Activated naive CD8-positive, alpha-beta T cell treated with anti-CD3 and anti-CD28 coated beads, Interleukin-2, amount 10 ng/mL, durations not matched to agents 7 days and 5 days (primary cell): ENCODE measurements around the gene FGD3. TPM values are rescaled to one million over a fixed set of nuclear protein-coding genes. Genes with fewer than 3 reads are reported as not detected.
"Not testable (repeated sequence)": the region's sequence is repeated elsewhere in the genome, so short reads cannot be mapped to it uniquely, and the experiment has no call there.

Source experiments
- ATAC-seq: fragments of 150-1000 bp; cut with Tn5 transposase; one replicate; pipeline ENCODE4 v1.10.0; 2021; ENCODE audit warnings: low read depth, moderate library complexity
- POLR2A ChIA-PET: fragments of 350-600 bp; sonication (Branson Sonifier 250); formaldehyde crosslinking; loops from one replicate; lab custom pipeline; 2021; ENCODE audit warnings: antibody characterized with exemption; lab: Charles Lee
- DNase-seq: peaks from one replicate; pipeline ENCODE4 v3.0.0; 2021
- H3K27ac Mint-ChIP-seq: one replicate; pipeline ENCODE4 v1.8.0; 2022; ENCODE audit warnings: mild to moderate bottlenecking, mixed read lengths
- H3K27me3 Mint-ChIP-seq: one replicate; pipeline ENCODE4 v1.8.0; 2022; ENCODE audit warnings: mild to moderate bottlenecking, moderate library complexity, mixed read lengths
- H3K36me3 Mint-ChIP-seq: one replicate; pipeline ENCODE4 v1.8.0; 2021; ENCODE audit warnings: mild to moderate bottlenecking, mixed read lengths
- H3K4me1 Mint-ChIP-seq: one replicate; pipeline ENCODE4 v1.8.0; 2021; ENCODE audit warnings: mixed read lengths
- H3K4me3 Mint-ChIP-seq: one replicate; pipeline ENCODE4 v1.8.0; 2022; ENCODE audit warnings: mild to moderate bottlenecking, moderate library complexity, mixed read lengths
- H3K9me3 Mint-ChIP-seq: one replicate; pipeline ENCODE4 v1.8.0; 2021; ENCODE audit warnings: mixed read lengths
- total RNA-seq, 2 experiments: library from RNA; stranded (reverse); gene quantifications; one replicate each; pipeline ENCODE4 v1.2.3, GENCODE V29; 2021

Gene FGD3
- total RNA-seq, 2 experiments from 2014 or later = 160 to 161 TPM

DNA sequence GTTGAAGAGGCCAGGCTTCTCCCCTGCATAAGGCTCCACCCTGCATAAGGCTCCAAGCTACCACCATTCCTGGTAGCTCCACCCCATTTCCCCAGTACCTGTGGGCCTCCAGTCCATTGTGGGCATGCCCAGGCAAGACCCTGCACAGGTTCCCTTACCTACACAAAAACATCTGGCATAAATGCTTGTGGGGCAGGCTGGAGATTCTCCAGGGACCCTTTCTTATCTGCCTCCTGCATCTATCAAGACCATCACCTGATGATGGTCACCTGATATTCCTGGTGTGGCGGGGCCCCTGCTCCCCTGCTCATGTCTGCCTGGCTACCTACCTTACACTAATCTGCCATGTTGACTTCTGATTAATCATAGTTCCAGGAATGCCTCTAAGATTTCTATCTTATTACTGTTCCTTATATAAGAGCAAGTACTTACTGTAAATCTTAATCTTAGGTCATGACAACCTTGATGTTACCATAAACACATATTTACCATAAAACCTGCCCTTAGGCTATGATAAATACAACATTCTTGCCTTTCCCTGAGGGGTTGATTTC, 41.0 kb downstream of the FGD3 start:
- H3K27ac Mint-ChIP-seq = peak overlapping the region; percentile 68
- H3K9me3 Mint-ChIP-seq = peaks cover 2% of the 10 kb centered on the region
- peak; percentile 68 for ATAC-seq
- H3K27me3 Mint-ChIP-seq = no peaks in the 10 kb centered on the region
- no peak for DNase-seq
- H3K36me3 Mint-ChIP-seq = peaks cover 82% of the 10 kb centered on the region
- H3K4me3 Mint-ChIP-seq = peak overlapping the region; percentile 12
- POLR2A ChIA-PET = interaction anchor here (0.9 to 2.1 kb wide), 2 partner anchors 12 to 23 kb away, joined by 4 to 5 read pairs; no protein-coding TSS in a partner anchor
- H3K4me1 Mint-ChIP-seq = peaks cover 53% of the 10 kb centered on the region

DNA sequence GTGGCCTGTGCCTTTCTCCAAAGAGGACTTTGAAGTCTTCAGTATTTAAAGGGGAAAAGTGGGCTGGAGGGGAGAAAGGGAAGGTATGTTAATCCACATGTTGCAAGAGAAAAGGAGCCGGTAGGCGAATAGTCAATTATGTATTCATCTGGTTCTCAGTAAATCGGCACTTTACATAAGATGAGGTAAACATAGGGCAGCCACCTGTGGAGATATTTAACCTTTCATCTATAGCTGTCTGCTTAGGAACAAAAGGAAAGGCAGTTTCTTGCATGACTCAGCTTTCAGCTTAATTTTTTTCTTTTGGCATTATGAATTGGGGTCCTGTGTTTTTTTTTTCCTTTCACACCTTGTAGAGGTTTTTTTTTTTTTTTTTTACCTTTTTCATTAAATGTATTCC, 42.2 kb downstream of the FGD3 start:
- H3K4me3 Mint-ChIP-seq = no peak overlapping the region
- DNase-seq (no peak), ATAC-seq (no peak)
- POLR2A ChIA-PET = interaction anchor here (0.7 to 1.4 kb wide), 4 partner anchors 10 to 1931 kb away, joined by 3 to 6 read pairs (median 4); no protein-coding TSS in a partner anchor
- H3K4me1 Mint-ChIP-seq = peaks cover 56% of the 10 kb centered on the region
- peaks cover 8% of the 10 kb centered on the region for H3K9me3 Mint-ChIP-seq
- H3K27ac Mint-ChIP-seq = no peak overlapping the region
- H3K36me3 Mint-ChIP-seq = peaks cover 82% of the 10 kb centered on the region
- no peaks in the 10 kb centered on the region for H3K27me3 Mint-ChIP-seq

DNA sequence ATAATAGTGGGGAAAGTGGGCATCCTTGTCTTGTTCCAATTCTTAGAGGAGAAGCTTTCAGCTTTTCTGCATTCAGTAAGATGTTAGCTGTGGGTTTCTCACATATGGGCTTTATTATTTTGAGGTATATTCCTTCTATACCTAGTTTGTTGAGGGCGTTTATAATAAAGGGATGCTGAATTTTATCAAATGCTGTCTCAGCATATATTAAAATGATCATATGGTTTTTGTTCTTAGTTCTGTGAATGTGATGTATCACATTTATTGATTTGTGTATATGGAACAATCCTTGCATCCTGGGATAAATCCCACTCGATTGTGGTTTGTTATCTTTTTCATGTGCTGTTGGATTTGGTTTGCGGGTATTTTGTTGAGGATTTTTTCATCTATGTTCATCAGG, 43.1 kb downstream of the FGD3 start:
- DNase-seq = no peak
- Mint-ChIP-seq H3K4me1 (peaks cover 55% of the 10 kb centered on the region), H3K9me3 (peaks cover 8% of the 10 kb centered on the region), H3K27ac (no peak overlapping the region), H3K4me3 (no peak overlapping the region), H3K27me3 (no peaks in the 10 kb centered on the region), H3K36me3 (peaks cover 82% of the 10 kb centered on the region)
- POLR2A ChIA-PET = interaction anchor here (0.5 to 1.4 kb wide), 4 partner anchors 9 to 22 kb away, joined by 3 to 5 read pairs (median 4); no protein-coding TSS in a partner anchor
- ATAC-seq = no peak

DNA sequence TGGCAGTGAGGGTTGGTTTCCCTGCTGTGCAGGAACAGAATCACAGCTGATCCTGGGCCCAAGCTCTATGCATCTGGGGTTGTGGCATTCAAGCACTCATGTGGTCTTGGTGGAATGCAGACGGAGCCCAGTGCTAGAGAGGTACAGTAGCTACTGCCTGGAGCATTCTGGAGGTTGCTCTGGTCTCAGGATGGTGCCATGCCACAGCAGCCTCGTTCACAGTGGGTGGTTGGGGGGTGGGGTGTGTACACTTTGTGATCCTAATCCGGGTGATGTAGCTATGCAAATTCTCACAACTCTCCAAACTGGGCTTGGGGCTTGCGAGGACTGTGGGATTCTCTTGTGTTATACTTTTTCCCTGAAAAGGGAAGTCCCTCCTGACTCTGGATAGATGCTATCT, 45.2 kb downstream of the FGD3 start:
- DNase-seq (no peak), ATAC-seq (no peak)
- H3K4me3 Mint-ChIP-seq = no peak overlapping the region

DNA sequence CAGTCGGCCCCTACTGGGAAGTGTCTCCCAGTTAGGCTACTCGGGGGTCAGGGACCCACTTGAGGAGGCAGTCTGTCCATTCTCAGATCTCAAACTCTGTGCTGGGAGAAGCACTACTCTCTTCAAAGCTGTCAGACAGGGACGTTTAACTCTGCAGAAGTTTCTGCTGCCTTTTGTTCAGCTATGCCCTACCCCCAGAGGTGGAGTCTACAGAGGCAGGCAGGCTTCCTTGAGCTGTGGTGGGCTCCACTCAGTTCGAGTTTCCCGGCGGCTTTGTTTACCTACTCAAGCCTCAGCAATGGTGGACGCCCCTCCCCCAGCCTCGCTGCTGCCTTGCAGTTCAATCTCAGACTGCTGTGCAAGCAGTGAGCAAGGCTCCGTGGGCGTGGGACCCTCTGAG, 51.5 kb downstream of the FGD3 start:
- not testable (repeated sequence) for H3K27me3 Mint-ChIP-seq, DNase-seq, H3K27ac Mint-ChIP-seq, H3K4me3 Mint-ChIP-seq, ATAC-seq
- peaks cover 11% of the 10 kb centered on the region for H3K9me3 Mint-ChIP-seq
- H3K4me1 Mint-ChIP-seq = peaks cover 43% of the 10 kb centered on the region
- H3K36me3 Mint-ChIP-seq = peaks cover 78% of the 10 kb centered on the region
- POLR2A ChIA-PET = interaction anchor here (0.6 to 1.0 kb wide), 2 partner anchors 9 to 34 kb away, joined by 4 to 5 read pairs; no protein-coding TSS in a partner anchor

More for the DNA sequence above, 45.2 kb downstream of the FGD3 start:
- POLR2A ChIA-PET = no interaction called here
- H3K4me1 Mint-ChIP-seq = peaks cover 51% of the 10 kb centered on the region
- no peaks in the 10 kb centered on the region for H3K27me3 Mint-ChIP-seq
- peaks cover 11% of the 10 kb centered on the region for H3K9me3 Mint-ChIP-seq
- peaks cover 83% of the 10 kb centered on the region for H3K36me3 Mint-ChIP-seq
- no peak overlapping the region for H3K27ac Mint-ChIP-seq

DNA sequence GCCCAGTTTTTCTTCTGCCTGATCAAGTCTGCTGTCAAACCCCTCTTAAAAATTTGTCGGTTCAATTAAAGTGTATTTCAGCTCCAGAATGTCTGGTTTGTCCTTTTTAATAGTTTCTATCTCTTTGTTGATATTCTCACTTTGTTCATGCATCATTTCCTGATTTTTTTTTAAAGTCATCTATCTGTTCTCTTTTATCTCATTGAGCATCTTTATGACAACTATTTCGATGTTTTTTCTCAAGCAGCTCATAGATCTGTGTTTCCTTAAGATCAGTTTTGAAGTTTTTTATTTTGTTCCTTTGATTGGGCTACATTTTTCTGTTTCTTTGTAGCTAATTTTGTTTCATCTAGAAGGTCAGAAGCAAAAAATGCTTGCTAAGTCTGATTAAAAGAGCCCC, 53.7 kb downstream of the FGD3 start:
- POLR2A ChIA-PET = interaction anchor here (1.0 kb wide), 1 partner anchor 64 kb away, joined by 3 read pairs; no protein-coding TSS in a partner anchor
- Mint-ChIP-seq H3K36me3 (peaks cover 69% of the 10 kb centered on the region), H3K27ac (peak overlapping the region; percentile 77), H3K4me3 (peak overlapping the region; percentile 51), H3K9me3 (peaks cover 6% of the 10 kb centered on the region), H3K27me3 (no peaks in the 10 kb centered on the region), H3K4me1 (peaks cover 43% of the 10 kb centered on the region)
- ATAC-seq (no peak), DNase-seq (no peak)

DNA sequence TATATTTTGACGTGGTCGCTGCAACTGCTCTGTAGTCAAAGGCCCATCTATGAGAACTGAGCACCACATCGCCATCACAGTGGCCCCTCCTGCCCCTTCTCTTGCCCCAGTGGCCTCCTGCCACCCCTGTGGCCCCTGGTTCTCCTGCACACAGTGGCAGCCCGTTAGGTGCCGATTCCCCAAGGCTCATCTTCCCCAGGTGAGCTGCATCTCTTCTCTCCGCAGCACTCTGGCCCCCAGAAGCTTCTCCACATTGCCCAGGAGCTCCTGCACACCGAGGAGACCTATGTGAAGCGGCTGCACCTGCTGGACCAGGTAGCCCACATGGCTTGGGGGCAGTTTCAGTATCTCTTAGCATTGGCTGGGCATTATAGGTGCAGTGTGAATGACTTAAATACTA, 55.4 kb downstream of the FGD3 start:
- POLR2A ChIA-PET = interaction anchor here (0.7 to 1.9 kb wide), 6 partner anchors 22 to 106 kb away, joined by 3 to 9 read pairs (median 4); no protein-coding TSS in a partner anchor
- no peak overlapping the region for H3K4me3 Mint-ChIP-seq
- H3K36me3 Mint-ChIP-seq = peaks cover 59% of the 10 kb centered on the region
- ATAC-seq (no peak), DNase-seq (no peak)
- no peaks in the 10 kb centered on the region for H3K27me3 Mint-ChIP-seq
- H3K27ac Mint-ChIP-seq = no peak overlapping the region
- peaks cover 4% of the 10 kb centered on the region for H3K9me3 Mint-ChIP-seq
- H3K4me1 Mint-ChIP-seq = peaks cover 35% of the 10 kb centered on the region

DNA sequence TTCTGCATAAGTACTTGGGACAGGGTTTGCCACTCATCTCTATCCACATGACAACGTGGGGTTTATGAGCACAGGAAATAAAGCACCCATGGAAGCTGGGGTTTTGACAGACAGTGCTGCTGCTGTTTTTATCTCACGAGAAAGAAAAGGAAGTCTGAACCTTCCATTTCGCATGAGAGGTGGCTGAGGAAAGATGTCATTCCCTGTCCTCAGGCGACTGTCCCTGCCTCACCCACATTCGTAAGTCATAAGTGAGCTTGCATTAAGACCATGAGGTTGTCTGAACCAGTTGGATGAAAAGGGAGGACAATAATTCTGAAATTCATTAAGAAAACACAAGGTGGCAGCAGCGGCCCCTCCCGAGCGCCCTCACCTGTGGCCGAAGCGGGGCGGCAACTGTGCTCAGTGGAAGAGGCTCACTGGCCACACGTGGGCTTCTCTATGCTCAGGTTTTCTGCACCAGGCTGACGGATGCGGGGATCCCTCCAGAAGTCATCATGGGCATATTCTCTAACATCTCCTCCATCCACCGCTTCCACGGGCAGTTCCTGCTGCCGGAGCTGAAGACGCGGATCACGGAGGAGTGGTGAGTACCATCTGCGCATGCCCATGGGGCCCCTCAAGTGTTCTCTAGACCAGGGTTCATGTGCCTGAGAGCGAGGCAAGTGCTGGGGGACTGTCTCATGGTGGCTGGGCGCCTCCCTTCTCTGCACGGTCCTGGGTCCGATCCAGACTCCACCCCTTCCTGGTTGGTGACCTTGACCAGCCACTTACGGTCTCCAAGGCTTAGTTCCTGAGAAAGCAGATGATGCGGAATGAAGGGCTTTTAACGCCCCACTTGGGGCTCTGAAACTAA, 56.5 kb downstream of the FGD3 start:
- peak overlapping the region; percentile 76 for H3K27ac Mint-ChIP-seq
- no peaks in the 10 kb centered on the region for H3K9me3 Mint-ChIP-seq
- no peaks in the 10 kb centered on the region for H3K27me3 Mint-ChIP-seq
- peaks cover 57% of the 10 kb centered on the region for H3K36me3 Mint-ChIP-seq
- POLR2A ChIA-PET = interaction anchor here (0.6 to 1.9 kb wide), 9 partner anchors 14 to 105 kb away, joined by 3 to 9 read pairs (median 4); no protein-coding TSS in a partner anchor
- DNase-seq (peak; percentile 67), ATAC-seq (peak; percentile 81)
- peak overlapping the region; percentile 43 for H3K4me3 Mint-ChIP-seq
- H3K4me1 Mint-ChIP-seq = peaks cover 32% of the 10 kb centered on the region

DNA sequence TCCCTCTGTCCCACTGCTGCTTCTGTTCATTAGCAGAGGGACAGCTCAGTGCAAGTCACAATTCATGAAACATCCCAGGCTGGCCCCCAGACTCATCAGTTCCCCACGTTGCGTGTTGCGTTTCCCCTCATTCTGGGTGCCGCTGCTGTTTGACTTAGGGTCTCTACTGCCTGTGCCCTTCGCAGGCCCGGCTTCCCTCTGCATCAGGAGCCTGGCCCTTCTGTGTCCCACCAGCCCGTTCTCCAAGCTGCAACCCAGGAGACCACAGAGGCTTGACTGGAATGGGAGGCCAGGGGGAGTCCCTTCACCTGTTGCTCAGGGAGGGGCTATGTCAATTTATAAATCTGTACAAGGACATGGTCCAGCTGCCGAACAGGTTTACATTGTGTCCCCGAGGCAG, 57.2 kb downstream of the FGD3 start:
- no peak for ATAC-seq
- no peak for DNase-seq
- no peak overlapping the region for H3K4me3 Mint-ChIP-seq
- POLR2A ChIA-PET = interaction anchor here (0.6 to 1.9 kb wide), 3 partner anchors 20 to 92 kb away, joined by 3 to 9 read pairs (median 3); no protein-coding TSS in a partner anchor
- H3K9me3 Mint-ChIP-seq = no peaks in the 10 kb centered on the region
- H3K36me3 Mint-ChIP-seq = peaks cover 53% of the 10 kb centered on the region
- no peaks in the 10 kb centered on the region for H3K27me3 Mint-ChIP-seq
- H3K4me1 Mint-ChIP-seq = peaks cover 32% of the 10 kb centered on the region
- no peak overlapping the region for H3K27ac Mint-ChIP-seq

DNA sequence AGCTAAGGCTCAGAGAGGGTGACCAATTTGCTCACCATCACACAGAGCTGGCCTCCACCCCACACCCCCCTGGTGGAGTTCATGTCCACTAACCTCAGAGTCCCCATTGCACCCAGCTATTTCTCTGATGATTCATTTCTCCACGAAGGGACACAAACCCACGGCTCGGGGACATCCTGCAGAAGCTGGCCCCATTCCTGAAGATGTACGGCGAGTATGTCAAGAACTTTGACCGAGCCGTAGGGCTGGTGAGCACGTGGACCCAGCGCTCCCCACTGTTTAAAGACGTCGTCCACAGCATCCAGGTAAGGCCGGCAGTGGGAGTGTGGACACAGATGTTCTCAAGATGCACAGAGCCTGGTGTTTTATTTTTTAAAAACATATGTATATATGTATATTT, 58.6 kb downstream of the FGD3 start:
- Mint-ChIP-seq H3K36me3 (peaks cover 45% of the 10 kb centered on the region), H3K27ac (no peak overlapping the region), H3K27me3 (no peaks in the 10 kb centered on the region), H3K4me1 (peaks cover 27% of the 10 kb centered on the region), H3K4me3 (no peak overlapping the region), H3K9me3 (no peaks in the 10 kb centered on the region)
- no peak for ATAC-seq
- POLR2A ChIA-PET = interaction anchor here (0.7 kb wide), 1 partner anchor 19 kb away, joined by 3 read pairs; no protein-coding TSS in a partner anchor
- DNase-seq = no peak

DNA sequence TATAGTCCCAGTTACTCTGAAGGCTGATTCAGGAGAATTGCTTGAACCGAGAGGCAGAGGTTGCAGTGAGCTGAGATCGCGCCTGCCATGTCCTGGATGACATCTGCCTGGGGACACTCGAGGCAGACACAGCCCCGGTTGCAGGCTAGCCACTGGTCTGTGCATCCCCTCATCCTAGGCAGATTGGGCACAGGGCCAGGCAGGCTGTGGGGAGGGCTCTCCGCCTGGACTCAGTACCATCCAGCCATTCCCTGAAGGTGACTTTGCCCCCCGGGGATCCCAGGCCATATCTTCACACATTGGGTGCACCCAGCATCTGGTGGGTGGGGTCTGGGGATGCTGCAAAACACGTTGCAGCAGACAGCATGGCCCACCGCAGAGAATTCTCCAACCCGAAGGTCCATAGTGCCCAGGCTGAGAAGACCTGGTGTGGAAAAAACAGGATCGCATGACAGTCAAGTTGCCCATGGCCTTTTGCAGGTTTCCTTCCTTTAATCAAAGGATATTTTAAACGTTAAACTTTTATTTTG, 60.3 kb downstream of the FGD3 start:
- H3K27ac Mint-ChIP-seq = no peak overlapping the region
- ATAC-seq (no peak), DNase-seq (no peak)
- no peaks in the 10 kb centered on the region for H3K27me3 Mint-ChIP-seq
- H3K36me3 Mint-ChIP-seq = peaks cover 41% of the 10 kb centered on the region
- no peak overlapping the region for H3K4me3 Mint-ChIP-seq
- peaks cover 18% of the 10 kb centered on the region for H3K4me1 Mint-ChIP-seq
- no peaks in the 10 kb centered on the region for H3K9me3 Mint-ChIP-seq
- POLR2A ChIA-PET = interaction anchor here (0.6 kb wide), 1 partner anchor 57 kb away, joined by 3 read pairs; no protein-coding TSS in a partner anchor

DNA sequence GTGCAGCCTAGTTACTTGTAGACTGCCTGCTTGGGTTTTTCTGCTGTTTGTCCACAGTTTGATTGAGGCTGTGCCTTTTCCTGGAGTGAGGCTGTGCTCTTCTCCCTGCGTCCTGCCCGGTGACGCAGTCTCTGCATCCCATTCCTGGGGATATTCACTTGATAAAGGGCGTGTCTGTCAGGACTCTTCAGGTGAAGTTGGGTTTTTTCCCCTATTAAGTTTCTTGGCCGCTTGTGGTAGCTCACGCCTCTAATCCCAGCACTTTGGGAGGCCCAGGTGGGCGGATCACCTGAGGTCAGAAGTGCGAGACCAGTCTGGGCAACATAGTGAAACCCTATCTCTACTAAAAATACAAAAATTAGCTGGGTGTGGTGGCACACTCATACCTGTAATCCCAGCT, 61.1 kb downstream of the FGD3 start:
- ATAC-seq = no peak
- peaks cover 46% of the 10 kb centered on the region for H3K36me3 Mint-ChIP-seq
- no peak for DNase-seq
- H3K9me3 Mint-ChIP-seq = no peaks in the 10 kb centered on the region
- no peak overlapping the region for H3K4me3 Mint-ChIP-seq
- H3K27ac Mint-ChIP-seq = no peak overlapping the region
- peaks cover 12% of the 10 kb centered on the region for H3K4me1 Mint-ChIP-seq
- POLR2A ChIA-PET = no interaction called here
- no peaks in the 10 kb centered on the region for H3K27me3 Mint-ChIP-seq
